C4-2B (cell line): ENCODE measurements around the gene AMIGO2.

Source experiments
- H3K27ac ChIP-seq: fragments of 450-650 bp; 2 replicates; pipeline ENCODE4 v1.5.1; 2017
- ZFX ChIP-seq: fragments of 450-650 bp; IDR thresholded peaks from 2 replicates; pipeline ENCODE4 v1.6.1; 2017
- TF ChIP-seq, protein P1 (sequence below): fragments of 450-650 bp; conservative IDR thresholded peaks from 2 replicates; pipeline ENCODE4 v1.5.1; 2017; ENCODE audit warnings: mild to moderate bottlenecking

Gene AMIGO2

DNA sequence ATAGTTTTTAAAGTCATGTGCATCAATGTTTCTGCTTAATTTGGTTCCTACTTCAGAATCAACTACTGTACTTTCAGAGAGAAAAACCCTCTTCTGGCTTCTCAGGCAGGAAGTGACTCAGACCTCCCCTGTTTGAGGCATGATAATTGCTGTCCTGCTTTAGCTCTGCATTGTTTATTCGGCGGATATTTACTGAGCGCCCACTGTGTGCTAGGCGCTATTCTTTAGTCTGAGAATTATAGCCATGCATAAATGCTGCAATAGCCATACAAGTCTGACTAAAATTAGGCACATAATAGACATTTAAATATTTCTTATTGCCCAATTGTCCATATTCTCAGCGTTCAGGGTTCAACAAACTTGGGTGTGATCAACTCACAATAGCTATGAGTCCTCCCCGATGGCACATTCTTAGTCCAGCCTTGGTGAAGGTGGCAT lies 6.1 kb upstream of the AMIGO2 start:
- TF ChIP-seq, protein P1, sequence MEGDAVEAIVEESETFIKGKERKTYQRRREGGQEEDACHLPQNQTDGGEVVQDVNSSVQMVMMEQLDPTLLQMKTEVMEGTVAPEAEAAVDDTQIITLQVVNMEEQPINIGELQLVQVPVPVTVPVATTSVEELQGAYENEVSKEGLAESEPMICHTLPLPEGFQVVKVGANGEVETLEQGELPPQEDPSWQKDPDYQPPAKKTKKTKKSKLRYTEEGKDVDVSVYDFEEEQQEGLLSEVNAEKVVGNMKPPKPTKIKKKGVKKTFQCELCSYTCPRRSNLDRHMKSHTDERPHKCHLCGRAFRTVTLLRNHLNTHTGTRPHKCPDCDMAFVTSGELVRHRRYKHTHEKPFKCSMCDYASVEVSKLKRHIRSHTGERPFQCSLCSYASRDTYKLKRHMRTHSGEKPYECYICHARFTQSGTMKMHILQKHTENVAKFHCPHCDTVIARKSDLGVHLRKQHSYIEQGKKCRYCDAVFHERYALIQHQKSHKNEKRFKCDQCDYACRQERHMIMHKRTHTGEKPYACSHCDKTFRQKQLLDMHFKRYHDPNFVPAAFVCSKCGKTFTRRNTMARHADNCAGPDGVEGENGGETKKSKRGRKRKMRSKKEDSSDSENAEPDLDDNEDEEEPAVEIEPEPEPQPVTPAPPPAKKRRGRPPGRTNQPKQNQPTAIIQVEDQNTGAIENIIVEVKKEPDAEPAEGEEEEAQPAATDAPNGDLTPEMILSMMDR = no peak
- TF ChIP-seq ZFX = no peak
- no peak overlapping the region for H3K27ac ChIP-seq

DNA sequence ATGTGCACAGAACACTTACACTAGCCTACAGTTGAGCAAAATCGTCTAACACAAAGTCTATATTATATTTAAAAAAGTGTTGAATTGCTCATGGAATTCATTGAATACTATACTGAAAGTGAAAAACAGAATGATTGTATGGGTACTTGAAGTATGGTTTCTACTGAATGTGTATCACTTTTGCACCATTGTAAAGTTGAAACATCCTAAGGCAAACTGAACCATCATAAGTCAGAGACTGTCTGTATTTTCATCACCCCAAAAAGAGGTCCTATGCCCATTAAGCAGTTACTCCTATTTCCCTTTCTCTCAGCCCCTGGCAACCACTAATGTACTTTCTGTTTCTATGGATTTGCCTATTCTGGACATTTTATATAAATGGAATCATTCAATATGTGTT lies 4.4 kb upstream of the AMIGO2 start:
- H3K27ac ChIP-seq = no peak overlapping the region
- TF ChIP-seq, protein P1 = no peak
- no peak for TF ChIP-seq ZFX

DNA sequence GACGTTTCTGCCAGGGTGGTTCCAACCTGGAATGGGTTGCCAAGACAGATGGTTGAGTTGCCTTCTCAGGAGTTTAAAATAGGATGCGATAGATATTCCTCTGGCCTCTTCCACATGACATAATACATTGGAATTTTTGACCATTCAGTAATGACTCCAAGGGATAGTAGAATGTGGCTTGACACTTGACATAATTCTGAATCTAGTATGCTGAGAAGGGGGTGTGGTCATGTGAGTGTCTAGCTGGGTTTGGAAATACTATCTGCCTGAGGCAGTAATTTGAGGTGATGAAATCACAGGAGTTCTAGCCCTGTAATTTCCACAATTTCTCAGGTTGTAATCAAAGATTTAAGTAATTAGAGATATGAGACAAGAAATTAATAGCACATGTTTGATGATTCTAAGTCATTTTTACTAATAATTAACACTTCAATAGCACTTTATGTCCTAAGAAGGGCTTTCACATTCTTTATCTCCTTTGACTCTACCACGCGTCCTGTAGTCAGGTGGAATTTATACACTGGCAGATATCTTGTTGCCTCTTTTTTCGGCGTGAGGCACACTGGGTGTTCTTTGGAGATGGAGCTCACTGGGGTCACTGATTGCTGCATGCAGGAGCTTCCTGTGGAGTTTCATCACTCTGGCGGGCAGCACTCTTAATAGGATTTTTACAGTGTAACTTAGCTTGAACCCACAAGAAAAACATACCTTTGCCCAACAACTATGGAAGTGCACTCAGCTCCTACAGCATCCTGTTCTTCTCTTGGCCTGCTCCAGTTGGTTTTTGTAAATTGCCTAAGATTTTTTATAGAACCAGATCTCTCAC lies 3.2 kb upstream of the AMIGO2 start:
- no peak overlapping the region for H3K27ac ChIP-seq
- TF ChIP-seq ZFX = no peak
- TF ChIP-seq, protein P1 = no peak

DNA sequence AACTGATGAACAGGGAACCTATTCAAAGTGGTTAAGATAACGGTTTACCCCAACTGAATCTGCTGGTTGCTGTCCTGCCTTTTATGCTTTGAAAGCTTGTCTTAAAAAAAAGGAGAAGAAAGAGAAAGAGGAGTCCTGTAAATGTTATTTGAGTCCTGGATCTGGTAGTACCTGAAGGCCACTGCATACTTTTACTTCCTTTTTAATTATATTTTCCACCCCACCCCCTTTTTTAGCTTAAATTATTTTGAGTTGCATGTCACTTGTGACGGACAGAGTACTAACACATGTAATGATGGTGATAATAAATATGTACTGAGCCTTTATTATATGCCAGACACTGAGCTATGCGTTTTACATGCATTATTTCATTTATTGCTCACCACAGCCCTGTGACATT lies 2.5 kb upstream of the AMIGO2 start:
- TF ChIP-seq, protein P1 = no peak
- TF ChIP-seq ZFX = no peak
- H3K27ac ChIP-seq = no peak overlapping the region

DNA sequence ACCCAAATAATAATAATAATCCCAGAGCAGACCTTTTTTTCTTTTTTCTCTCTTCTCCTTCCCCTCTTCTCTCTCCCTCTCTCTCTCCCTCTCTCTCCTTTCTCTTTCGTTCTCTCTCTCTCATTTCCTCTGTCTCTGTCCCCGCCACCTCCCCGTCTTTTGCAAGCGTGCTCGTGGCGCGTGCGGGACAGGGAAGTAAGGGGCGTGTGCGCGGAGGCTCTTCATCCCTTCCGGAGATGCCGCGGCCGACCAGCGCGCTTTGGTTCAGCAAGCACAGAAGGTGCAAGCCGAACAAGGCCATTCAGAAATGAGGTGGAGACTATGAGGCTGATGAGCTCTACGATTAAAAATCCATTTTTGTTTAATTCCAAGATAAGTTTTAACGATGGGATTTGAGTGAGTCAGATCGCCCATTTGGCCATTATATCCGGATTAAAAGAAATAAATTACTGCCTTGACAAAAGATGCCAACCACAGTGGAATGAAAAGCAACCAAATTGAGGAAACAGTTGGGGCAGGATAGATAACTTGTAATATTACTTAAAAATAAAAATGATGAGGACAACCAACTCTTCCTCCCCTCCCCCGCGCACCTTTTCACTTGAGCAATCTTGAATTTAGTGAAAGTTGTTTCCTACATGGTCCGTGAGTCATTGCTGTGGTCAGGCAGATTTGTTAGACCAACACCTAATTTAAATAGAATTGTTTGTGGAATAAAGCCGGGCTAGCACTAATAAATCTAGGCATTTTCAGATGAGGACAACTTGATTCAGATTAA lies 1.2 kb upstream of the AMIGO2 start:
- no peak overlapping the region for H3K27ac ChIP-seq
- TF ChIP-seq ZFX = no peak
- TF ChIP-seq, protein P1 = no peak

DNA sequence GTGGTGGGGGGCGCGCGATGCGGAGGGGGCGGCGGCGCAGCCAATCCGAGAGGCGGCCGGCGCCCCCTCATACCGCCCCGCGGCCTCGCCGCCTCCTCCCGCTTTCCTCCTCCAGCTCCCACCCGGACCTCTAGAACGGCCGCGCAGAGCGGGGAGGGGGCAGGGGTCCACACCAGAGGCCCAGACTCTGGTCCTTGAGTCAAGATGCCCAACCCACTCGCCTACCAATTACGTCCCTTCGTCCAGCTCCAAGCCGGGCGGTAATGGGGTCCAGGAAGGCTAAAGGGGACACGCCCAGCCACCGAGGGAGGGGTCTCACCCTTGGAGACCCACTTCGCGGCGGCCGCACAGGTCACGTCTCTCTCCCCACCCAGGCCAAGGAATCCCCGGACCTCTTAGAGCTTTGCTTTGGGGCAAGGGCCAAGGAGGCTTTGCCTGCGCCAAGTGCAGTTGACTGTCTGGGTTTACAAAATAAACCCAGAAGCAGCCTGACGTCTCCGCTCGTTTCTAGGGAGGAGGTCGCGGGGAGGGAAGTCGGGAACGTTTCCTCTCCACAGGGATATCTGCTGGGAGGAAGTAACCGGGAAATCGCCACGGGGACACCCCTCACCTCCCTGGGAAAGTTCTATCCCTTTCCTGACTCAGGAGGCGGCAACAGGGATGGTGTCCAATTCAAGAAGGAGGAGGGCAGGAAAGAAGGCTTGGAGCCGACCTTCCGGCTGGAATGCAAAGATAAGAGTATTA lies 394 bp upstream of the AMIGO2 start:
- H3K27ac ChIP-seq = peak overlapping the region; percentile 23; the same call in 1 of the 2 replicates
- TF ChIP-seq, protein P1 = no peak
- no peak for TF ChIP-seq ZFX
